Fibroblast of pulmonary artery (primary cell): Measurements from ENCODE around the gene KARS1.

ENCODE experiments used
- DNase-seq: peaks from one replicate; pipeline ENCODE4 v3.0.0-alpha.2; 2010; ENCODE audit warnings: low read depth
- H3K4me3 ChIP-seq: replicated peaks from 2 replicates; pipeline ENCODE4 v1.5.1; 2011; ENCODE audit warnings: low read depth, mild to moderate bottlenecking, control low read depth, low read length, moderate library complexity
- TF ChIP-seq, protein P1 (sequence below): IDR thresholded peaks from 2 replicates; pipeline ENCODE4 v1.5.1; 2011; ENCODE audit warnings: mild to moderate bottlenecking, control low read depth, low read length, inconsistent platforms; ENCODE audit errors: missing control alignments

The KARS1 gene

DNA sequence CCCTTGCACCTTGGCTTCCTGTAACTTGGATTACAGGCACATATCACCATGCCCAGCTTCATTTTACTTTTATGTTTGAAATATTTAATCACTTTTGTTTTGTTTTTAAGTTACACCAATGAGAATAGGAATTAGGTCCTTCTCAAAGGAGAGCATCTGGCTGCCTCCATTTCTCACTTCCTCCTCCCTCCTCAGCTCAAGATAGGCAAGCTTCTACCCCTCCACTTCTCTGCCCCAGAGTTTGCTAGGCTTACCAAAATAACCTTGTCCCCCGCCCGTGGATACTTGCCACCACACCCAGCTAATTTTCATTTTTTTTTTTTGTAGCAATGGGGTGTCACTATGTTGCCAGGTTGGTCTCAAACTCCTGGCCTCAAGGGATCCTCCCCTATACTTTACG lies 63.4 kb downstream of the KARS1 start:
- TF ChIP-seq, protein P1, sequence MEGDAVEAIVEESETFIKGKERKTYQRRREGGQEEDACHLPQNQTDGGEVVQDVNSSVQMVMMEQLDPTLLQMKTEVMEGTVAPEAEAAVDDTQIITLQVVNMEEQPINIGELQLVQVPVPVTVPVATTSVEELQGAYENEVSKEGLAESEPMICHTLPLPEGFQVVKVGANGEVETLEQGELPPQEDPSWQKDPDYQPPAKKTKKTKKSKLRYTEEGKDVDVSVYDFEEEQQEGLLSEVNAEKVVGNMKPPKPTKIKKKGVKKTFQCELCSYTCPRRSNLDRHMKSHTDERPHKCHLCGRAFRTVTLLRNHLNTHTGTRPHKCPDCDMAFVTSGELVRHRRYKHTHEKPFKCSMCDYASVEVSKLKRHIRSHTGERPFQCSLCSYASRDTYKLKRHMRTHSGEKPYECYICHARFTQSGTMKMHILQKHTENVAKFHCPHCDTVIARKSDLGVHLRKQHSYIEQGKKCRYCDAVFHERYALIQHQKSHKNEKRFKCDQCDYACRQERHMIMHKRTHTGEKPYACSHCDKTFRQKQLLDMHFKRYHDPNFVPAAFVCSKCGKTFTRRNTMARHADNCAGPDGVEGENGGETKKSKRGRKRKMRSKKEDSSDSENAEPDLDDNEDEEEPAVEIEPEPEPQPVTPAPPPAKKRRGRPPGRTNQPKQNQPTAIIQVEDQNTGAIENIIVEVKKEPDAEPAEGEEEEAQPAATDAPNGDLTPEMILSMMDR: no peak
- no peak overlapping the region for H3K4me3 ChIP-seq
- DNase-seq: no peak

DNA sequence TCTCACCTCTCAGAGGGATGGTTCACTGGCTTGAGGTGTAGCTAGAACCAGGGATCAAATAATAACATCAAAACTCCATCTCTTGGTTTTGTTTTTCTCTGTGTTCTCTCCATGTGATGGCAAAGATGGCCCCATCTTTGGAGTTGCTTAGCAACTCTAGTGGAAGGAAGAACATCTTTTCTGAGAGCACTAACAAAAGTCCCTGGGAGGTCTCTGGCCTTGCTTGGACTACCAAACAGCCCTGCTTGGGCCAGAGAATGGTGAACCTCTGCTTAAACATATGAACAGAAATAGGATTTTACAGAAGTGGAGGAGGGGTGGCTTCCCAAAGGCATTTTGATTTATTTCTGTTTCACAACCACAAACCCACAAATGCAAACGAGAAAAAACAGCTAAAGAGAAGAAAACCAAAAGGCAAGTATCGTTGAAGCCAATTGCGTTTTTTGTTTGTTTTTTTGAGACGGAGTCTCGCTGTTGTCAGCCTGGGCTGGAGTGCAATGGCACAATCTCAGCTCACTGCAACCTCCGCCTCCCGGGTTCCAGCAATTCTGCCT lies 68.1 kb downstream of the KARS1 start:
- no peak overlapping the region for H3K4me3 ChIP-seq
- TF ChIP-seq, protein P1: no peak

DNA sequence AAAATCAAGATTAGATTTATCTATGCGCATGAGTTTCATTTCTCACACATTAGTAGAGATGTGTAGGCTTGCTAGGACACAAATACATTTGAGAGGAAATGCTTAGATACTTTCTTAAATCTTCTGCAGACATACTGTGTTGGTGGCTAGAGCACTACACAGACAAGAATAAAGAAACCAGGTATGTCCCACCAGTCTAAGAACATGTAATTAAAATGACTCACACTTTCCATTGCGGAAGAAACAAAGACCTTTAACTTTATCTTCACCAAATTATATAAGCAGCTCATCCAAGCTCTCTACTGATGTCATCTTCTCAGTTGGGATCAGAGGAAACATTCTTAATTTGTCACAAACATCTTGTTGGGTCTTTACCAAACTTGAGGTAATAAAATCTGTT lies 68.7 kb downstream of the KARS1 start:
- TF ChIP-seq, protein P1: no peak
- H3K4me3 ChIP-seq: no peak overlapping the region
- no peak for DNase-seq

More for the DNA sequence above, 68.1 kb downstream of the KARS1 start:
- DNase-seq: no peak

DNA sequence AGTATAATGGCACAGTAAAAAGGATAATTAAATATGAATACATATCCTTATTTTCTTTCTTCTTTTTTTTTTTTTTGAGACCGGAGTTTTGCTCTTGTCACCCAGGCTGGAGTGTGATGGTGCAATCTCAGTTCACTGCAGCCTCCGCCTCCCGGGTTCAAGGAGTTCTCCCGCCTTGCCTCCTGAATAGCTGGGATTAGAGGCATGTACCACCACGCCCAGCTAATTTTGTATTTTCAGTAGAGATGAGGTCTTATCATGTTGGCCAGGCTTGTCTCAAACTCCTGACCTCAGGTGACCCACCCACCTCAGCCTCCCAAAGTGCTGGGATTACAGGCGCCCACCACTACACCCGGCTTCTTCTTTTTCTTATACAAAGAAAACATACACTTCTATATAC lies 69.3 kb downstream of the KARS1 start:
- H3K4me3 ChIP-seq: no peak overlapping the region
- TF ChIP-seq, protein P1: no peak
- no peak for DNase-seq
